Esophagus muscularis mucosa (tissue), 4 donors: Measurements from ENCODE around the gene EPHB1. TPM values are rescaled to one million over a fixed set of nuclear protein-coding genes. Genes with fewer than 3 reads are reported as not detected.
A peak's percentile ranks its signal among the peaks of the same experiment; 100 is the strongest.
"Not testable (repeated sequence)": the region's sequence is repeated elsewhere in the genome, so short reads cannot be mapped to it uniquely, and the experiment has no call there.

ENCODE experiments used
- DNase-seq: peaks from one replicate; pipeline ENCODE4 v3.0.0-alpha.2; 2017; ENCODE audit errors: extremely low spot score
- H3K27ac ChIP-seq, 4 donors: fragments of 200-600 bp; sonication (generic); replicated peaks in 1 of 4; 1 replicate in 3 of 4; 2 replicates in 1 of 4; pipeline ENCODE4 v1.5.1; 2016 to 2019; ENCODE audit warnings: mild to moderate bottlenecking in 1 of 4
- H3K27me3 ChIP-seq, 4 donors: fragments of 200-600 bp; sonication (generic); one replicate each; pipeline versions ENCODE4 v1.5.1 to v1.6.0; 2016 to 2019
- H3K36me3 ChIP-seq, 4 donors: fragments of 200-600 bp; sonication (generic); one replicate each; pipeline ENCODE4 v1.5.1; 2016 to 2019
- H3K4me1 ChIP-seq, 4 donors: fragments of 200-600 bp; sonication (generic); one replicate each; pipeline ENCODE4 v1.5.1; 2016 to 2019
- H3K4me3 ChIP-seq, 4 donors: fragments of 200-600 bp; sonication (generic); 1 replicate in 2 of 4; 2 replicates in 2 of 4; pipeline ENCODE4 v1.5.1; 2016 to 2019; ENCODE audit warnings: mild to moderate bottlenecking in 4 of 4, moderate library complexity in 1 of 4
- H3K9me3 ChIP-seq, 4 donors: fragments of 200-600 bp; sonication (generic); 1 replicate in 3 of 4; 2 replicates in 1 of 4; pipeline ENCODE4 v1.5.1; 2016 to 2019
- CTCF ChIP-seq, 3 experiments: fragments of 200-600 bp in 2 of 3; fragments of 450-650 bp in 1 of 3; sonication (generic) in 2 of 3; IDR thresholded peaks; one replicate each; pipeline ENCODE4 v1.5.1; 2017 to 2019; ENCODE audit warnings: antibody characterized with exemption in 3 of 3, mild to moderate bottlenecking in 2 of 3, moderate library complexity in 1 of 3
- EP300 ChIP-seq: sonication (generic); formaldehyde crosslinking; IDR thresholded peaks from one replicate; pipeline ENCODE4 v1.6.1; 2017; ENCODE audit warnings: antibody characterized with exemption
- POLR2A ChIP-seq: fragments of 450-650 bp; IDR thresholded peaks from one replicate; pipeline ENCODE4 v1.6.1; 2017; ENCODE audit warnings: antibody characterized with exemption, moderate library complexity, mild to moderate bottlenecking, low read depth
- POLR2AphosphoS5 ChIP-seq, 2 donors: sonication (generic); formaldehyde crosslinking; IDR thresholded peaks; one replicate each; pipeline ENCODE4 v1.6.1; 2017; ENCODE audit warnings: antibody characterized with exemption in 2 of 2
- WGBS: methylation state at CpG from one replicate; pipeline ENCODE4 v1.1.5; 2018; 5-methylcytosine and 5-hydroxymethylcytosine counted together
- intact Hi-C: fragments of 100-400 bp; cut with DNase I; formaldehyde crosslinking; loops from one replicate; pipeline ENCODE4 v1.15.1; 2023
- total RNA-seq, 4 donors: library from RNA; depleted of rRNA; stranded (reverse); fragments of >200 nt; gene quantifications; one replicate each; pipeline versions ENCODE4 v1.1.0 to v1.2.1, GENCODE V29; 2016

EPHB1 gene
- total RNA-seq, 4 donors from 2014 or later = under 0.01 to 6.1 (median 2.8) TPM

- DNase-seq = peak; percentile 86
- H3K9me3 ChIP-seq = no peaks in the 10 kb centered on the region
- 87% methylated on average over 7 of the region's 7 CpGs for WGBS
- intact Hi-C loops = no loop called here
- H3K4me1 ChIP-seq = no peaks in the 10 kb centered on the region
- TF ChIP-seq POLR2AphosphoS5 (IDR thresholded peaks at IDR 0.05) (no peak), EP300 (no peak), POLR2A (no peak), CTCF (IDR thresholded peaks at IDR 0.05) (no peak)
- no peaks in the 10 kb centered on the region for H3K27me3 ChIP-seq
- H3K27ac ChIP-seq = no peak overlapping the region
- H3K4me3 ChIP-seq = no peak overlapping the region
- no peaks in the 10 kb centered on the region for H3K36me3 ChIP-seq
Measured at GRCh38 chr3:135018149-135018923, 223.3 kb downstream of the EPHB1 start.

- intact Hi-C loops = no loop called here
- Histone ChIP-seq H3K36me3 (no peaks in the 10 kb centered on the region), H3K4me3 (no peak overlapping the region), H3K4me1 (no peaks in the 10 kb centered on the region), H3K27ac (no peak overlapping the region), H3K9me3 (no peaks in the 10 kb centered on the region), H3K27me3 (no peaks in the 10 kb centered on the region)
- DNase-seq = no peak
- 85% methylated on average over 3 of the region's 3 CpGs for WGBS
- TF ChIP-seq EP300 (no peak), CTCF (IDR thresholded peaks at IDR 0.05) (no peak), POLR2AphosphoS5 (IDR thresholded peaks at IDR 0.05) (no peak), POLR2A (no peak)
Measured at GRCh38 chr3:135020181-135020580, 225.1 kb downstream of the EPHB1 start.

- Histone ChIP-seq H3K27me3 (no peaks in the 10 kb centered on the region), H3K4me3 (no peak overlapping the region), H3K9me3 (no peaks in the 10 kb centered on the region), H3K4me1 (no peaks in the 10 kb centered on the region), H3K27ac (no peak overlapping the region), H3K36me3 (no peaks in the 10 kb centered on the region)
- DNase-seq = peak; percentile 24
- no peak for TF ChIP-seq CTCF (IDR thresholded peaks at IDR 0.05)
- TF ChIP-seq POLR2A = no peak
- no peak for TF ChIP-seq POLR2AphosphoS5 (IDR thresholded peaks at IDR 0.05)
- TF ChIP-seq EP300 = no peak
- 45% methylated on average over 9 of the region's 9 CpGs for WGBS
- intact Hi-C loops = no loop called here
Measured at GRCh38 chr3:135023996-135024658, 229.1 kb downstream of the EPHB1 start.

GRCh38 chr3:135030768-135031615, 235.9 kb downstream of the EPHB1 start:
- H3K4me1 ChIP-seq, H3K4me3 ChIP-seq, H3K36me3 ChIP-seq, H3K27ac ChIP-seq, intact Hi-C loops, H3K9me3 ChIP-seq, H3K27me3 ChIP-seq: not testable (repeated sequence)
- 26% methylated on average over 22 of the region's 27 CpGs for WGBS
- DNase-seq = peak; percentile 57

- H3K36me3 ChIP-seq = no peaks in the 10 kb centered on the region
- H3K4me3 ChIP-seq = no peak overlapping the region
- no peak for DNase-seq
- H3K27ac ChIP-seq = no peak overlapping the region
- no peak for TF ChIP-seq CTCF (IDR thresholded peaks at IDR 0.05)
- no peak for TF ChIP-seq POLR2AphosphoS5 (IDR thresholded peaks at IDR 0.05)
- TF ChIP-seq POLR2A = no peak
- TF ChIP-seq EP300 = no peak
- H3K9me3 ChIP-seq = no peaks in the 10 kb centered on the region
- WGBS = 63% methylated on average over 7 of the region's 7 CpGs
- intact Hi-C loops = no loop called here
- H3K27me3 ChIP-seq = peaks cover 0 to 7% (median 0%) of the 10 kb centered on the region in 4 donors
- no peaks in the 10 kb centered on the region for H3K4me1 ChIP-seq
Measured at GRCh38 chr3:135033737-135034136, 238.7 kb downstream of the EPHB1 start.
